K562 (cell line): Measurements from ENCODE around the gene STK4. TPM values are rescaled to one million over a fixed set of nuclear protein-coding genes. Genes with fewer than 3 reads are reported as not detected.

Source experiments
- ATAC-seq: fragments of 200-7000 bp; cut with Tn5 transposase; 3 replicates; pipeline ENCODE4 v1.9.1; 2020; ENCODE audit warnings: moderate library complexity
- BruUV-seq: library from RNA; stranded (reverse); fragments of 400-500 nt; replicated peaks from 2 replicates; lab custom pipeline; 2021; lab: Mats Ljungman, UMichigan
- CTCF ChIA-PET: fragments of 300-600 bp; formaldehyde crosslinking; extraction: SDS; loops from one replicate; lab custom pipeline; 2021; ENCODE audit warnings: low intra/inter-chr PET ratio; lab: Yijun Ruan, JAX
- POLR2A ChIA-PET: fragments of 300-600, 350-650 bp; sonication (Branson Sonifier 250); formaldehyde crosslinking; extraction: SDS; loops from one replicate; lab custom pipeline; 2021; ENCODE audit warnings: antibody characterized with exemption, inconsistent platforms; lab: Yijun Ruan, JAX
- DNase-seq, 4 experiments: peaks; one replicate each; pipeline versions ENCODE4 v3.0.0 to v3.0.0-alpha.2; 2011 to 2018; ENCODE audit warnings: low spot score in 3 of 4, mixed read lengths in 3 of 4; ENCODE audit errors: extremely low read depth in 1 of 4
- FAIRE-seq: peaks from 2 replicates; lab custom pipeline; 2011; peaks lifted over from hg19 to GRCh38; lab: Jason Lieb, UNC
- H2AFZ ChIP-seq: 2 replicates; pipeline ENCODE4 v1.6.0; 2011; ENCODE audit warnings: low read depth, low read length, control low read depth, inconsistent platforms
- H3K27ac ChIP-seq: fragments of 200-600 bp; 3 replicates; pipeline ENCODE4 v1.8.0; 2011; ENCODE audit warnings: low read depth, mild to moderate bottlenecking, control low read depth, inconsistent platforms, low read length, moderate library complexity, mixed read lengths; ENCODE audit errors: extremely low read depth
- H3K27me3 ChIP-seq, 2 experiments: fragments of 300-600 bp in 1 of 2; 2 replicates in 1 of 2; 3 replicates in 1 of 2; pipeline versions ENCODE4 v1.6.0 to v1.8.0; 2011; ENCODE audit warnings: inconsistent platforms in 2 of 2, low read length in 2 of 2, mild to moderate bottlenecking in 1 of 2, mixed read lengths in 1 of 2, moderate library complexity in 1 of 2; ENCODE audit not compliant: control insufficient read depth in 2 of 2, insufficient read depth in 2 of 2
- H3K36me3 ChIP-seq: fragments of 300-600 bp; 3 replicates; pipeline ENCODE4 v1.8.0; 2011; ENCODE audit warnings: mild to moderate bottlenecking, low read length, inconsistent platforms; ENCODE audit not compliant: control insufficient read depth, insufficient read depth
- H3K4me1 ChIP-seq, 2 experiments: fragments of 200-600 bp in 1 of 2; replicated peaks in 1 of 2; 2 replicates in 1 of 2; 3 replicates in 1 of 2; pipeline versions ENCODE4 v1.5.1 to v1.8.0; 2011; ENCODE audit warnings: inconsistent platforms in 2 of 2, low read length in 2 of 2, mild to moderate bottlenecking in 1 of 2, mixed read lengths in 1 of 2, moderate library complexity in 1 of 2; ENCODE audit not compliant: control insufficient read depth in 2 of 2, insufficient read depth in 2 of 2
- H3K4me2 ChIP-seq: 2 replicates; pipeline ENCODE4 v1.6.1; 2011; ENCODE audit warnings: low read length, control low read depth, inconsistent platforms, mixed read lengths; ENCODE audit not compliant: insufficient read depth
- H3K4me3 ChIP-seq: fragments of 200-600 bp; sonication (generic), shearing (Covaris generic); 2 replicates; pipeline ENCODE4 v1.5.1; 2016; ENCODE audit warnings: control low read depth, inconsistent platforms
- H3K79me2 ChIP-seq: fragments of 200-600 bp; 3 replicates; pipeline ENCODE4 v1.8.0; 2011; ENCODE audit warnings: low read length, inconsistent platforms; ENCODE audit not compliant: control insufficient read depth, insufficient read depth
- H3K9ac ChIP-seq, 2 experiments: 2 replicates each; pipeline versions ENCODE4 v1.6.0 to v1.6.1; 2011; ENCODE audit warnings: low read depth in 2 of 2, low read length in 2 of 2, control low read depth in 1 of 2, inconsistent platforms in 1 of 2, mild to moderate bottlenecking in 1 of 2, mixed read lengths in 1 of 2; ENCODE audit not compliant: insufficient read depth in 1 of 2
- H3K9me1 ChIP-seq: one replicate; pipeline ENCODE4 v1.6.0; 2011; ENCODE audit warnings: inconsistent platforms, mild to moderate bottlenecking, low read length, moderate library complexity; ENCODE audit not compliant: control insufficient read depth, insufficient read depth
- H3K9me3 ChIP-seq: replicated peaks from 2 replicates; pipeline ENCODE4 v1.5.1; 2011; ENCODE audit warnings: low read depth, low read length, inconsistent platforms; ENCODE audit not compliant: control insufficient read depth, insufficient read depth
- H4K20me1 ChIP-seq: replicated peaks from 2 replicates; pipeline ENCODE4 v1.6.1; 2011; ENCODE audit warnings: low read length, inconsistent platforms, mixed read lengths; ENCODE audit not compliant: control insufficient read depth, insufficient read depth
- CTBP1 ChIP-seq: fragments of 450-650 bp; IDR thresholded peaks from 2 replicates; pipeline ENCODE4 v1.6.1; 2016; ENCODE audit warnings: borderline replicate concordance
- DMBX1 ChIP-seq: fragments of 250-450 bp; sonication (Bioruptor Pico); IDR thresholded peaks from 2 replicates; pipeline ENCODE4 v1.8.0; 2022; ENCODE audit warnings: inconsistent platforms, mild to moderate bottlenecking, moderate library complexity, borderline replicate concordance
- ELK1 ChIP-seq: sonication (generic); formaldehyde crosslinking; IDR thresholded peaks from 2 replicates; pipeline ENCODE4 v1.8.1; 2022; ENCODE audit warnings: missing genetic modification reagents
- ETV6 ChIP-seq, 3 experiments: fragments of 150-350 bp in 1 of 3; sonication (generic) in 1 of 3; formaldehyde crosslinking in 1 of 3; IDR thresholded peaks; 2 replicates each; pipeline versions ENCODE4 v1.6.1 to v1.8.0; 2014 to 2022; ENCODE audit warnings: borderline replicate concordance in 2 of 3, low read depth in 2 of 3, antibody characterized with exemption in 1 of 3, low read length in 1 of 3, mild to moderate bottlenecking in 1 of 3, missing genetic modification reagents in 1 of 3
- GTF2F1 ChIP-seq: IDR thresholded peaks from 2 replicates; pipeline ENCODE4 v1.6.1; 2011; ENCODE audit warnings: low read depth, low read length, improper control_type of control experiment
- KDM2B ChIP-seq: fragments of 250-450 bp; sonication (Bioruptor Pico); IDR thresholded peaks from 2 replicates; pipeline ENCODE4 v1.8.0; 2021; ENCODE audit warnings: mild to moderate bottlenecking, moderate library complexity
- KDM5B ChIP-seq: fragments of 200-600 bp; sonication (generic); IDR thresholded peaks from 2 replicates; pipeline ENCODE4 v1.6.1; 2012; ENCODE audit warnings: low read depth, mild to moderate bottlenecking, moderate library complexity, low read length, control low read depth, inconsistent platforms; ENCODE audit not compliant: insufficient replicate concordance
- MEF2A ChIP-seq: IDR thresholded peaks from 2 replicates; pipeline ENCODE4 v1.6.1; 2011; ENCODE audit warnings: low read depth, mild to moderate bottlenecking, low read length, moderate library complexity; ENCODE audit not compliant: control insufficient read depth
- NRF1 ChIP-seq, 2 experiments: fragments of 450-650 bp; IDR thresholded peaks in 1 of 2; conservative IDR thresholded peaks in 1 of 2; 2 replicates each; pipeline ENCODE4 v1.6.1; 2014; ENCODE audit warnings: mild to moderate bottlenecking in 2 of 2
- PBX2 ChIP-seq, 2 experiments: IDR thresholded peaks in 1 of 2; conservative IDR thresholded peaks in 1 of 2; 2 replicates each; pipeline ENCODE4 v1.6.1; 2016; ENCODE audit warnings: low read depth in 2 of 2, mild to moderate bottlenecking in 1 of 2, missing compliant biosample characterization in 1 of 2, missing genetic modification characterization in 1 of 2, moderate library complexity in 1 of 2
- SIX5 ChIP-seq, 2 experiments: IDR thresholded peaks; 2 replicates each; pipeline ENCODE4 v1.6.1; 2011; ENCODE audit warnings: low read length in 2 of 2, borderline replicate concordance in 1 of 2, low read depth in 1 of 2, mild to moderate bottlenecking in 1 of 2, moderate library complexity in 1 of 2; ENCODE audit not compliant: insufficient read depth in 1 of 2
- TOE1 ChIP-seq, 2 experiments: fragments of 450-650 bp in 1 of 2; sonication (generic) in 1 of 2; formaldehyde crosslinking in 1 of 2; IDR thresholded peaks; 2 replicates each; pipeline versions ENCODE4 v1.7.1 to v1.8.0; 2016 to 2022; ENCODE audit warnings: borderline replicate concordance in 2 of 2, mild to moderate bottlenecking in 2 of 2, antibody characterized with exemption in 1 of 2, inconsistent platforms in 1 of 2, low read depth in 1 of 2, missing genetic modification reagents in 1 of 2, moderate library complexity in 1 of 2
- ZBTB17 ChIP-seq: fragments of 450-650 bp; formaldehyde crosslinking; IDR thresholded peaks from 2 replicates; pipeline ENCODE4 v1.4.0; 2020; ENCODE audit warnings: mild to moderate bottlenecking
- ZNF121 ChIP-seq: sonication (generic); formaldehyde crosslinking; conservative IDR thresholded peaks from 2 replicates; pipeline ENCODE4 v1.8.0; 2022; ENCODE audit warnings: missing genetic modification reagents
- ZNF124 ChIP-seq: sonication (generic); formaldehyde crosslinking; IDR thresholded peaks from 2 replicates; pipeline ENCODE4 v1.8.1; 2022; ENCODE audit warnings: missing genetic modification reagents
- ZNF165 ChIP-seq: fragments of 250-450 bp; sonication (Bioruptor Pico); IDR thresholded peaks from 2 replicates; pipeline ENCODE4 v1.4.0; 2020; ENCODE audit warnings: borderline replicate concordance
- WGBS: fragments of 100-300 bp; shearing (Covaris generic); methylation state at CpG from one replicate; pipeline ENCODE4 v1.1.6; 2016; ENCODE audit warnings: low coverage, mixed read lengths; ENCODE audit not compliant: insufficient coverage; ENCODE audit errors: missing lambda C conversion rate; 5-methylcytosine and 5-hydroxymethylcytosine counted together
- in situ Hi-C: fragments of 300-500 bp; cut with MboI; formaldehyde crosslinking; loops from 4 replicates; pipeline ENCODE4 v1.15.0; 2018; ENCODE audit warnings: inconsistent platforms, mixed read lengths
- intact Hi-C: fragments of 100-400 bp; cut with micrococcal nuclease; formaldehyde crosslinking; loops from 2 replicates; pipeline ENCODE4 v1.14.2; 2022
- polyA plus RNA-seq, 8 experiments: library from polyadenylated mRNA; depleted of rRNA in 4 of 8; stranded (reverse) in 5 of 8; unstranded in 3 of 8; fragments of >200 nt; fragmentation: Nextera tagmentation in 2 of 8; fragmentation: Illumina TruSeq in 1 of 8; extraction: Ambion mirVana in 2 of 8; extraction: Trizol in 1 of 8; gene quantifications; 2 replicates each; pipeline versions ENCODE4 v1.2.1 to v1.2.3, GENCODE V29; 2011 to 2014; ENCODE audit warnings: inconsistent platforms in 1 of 8, missing spikeins in 1 of 8
- total RNA-seq, 7 experiments: library from RNA; depleted of rRNA in 6 of 7; stranded (reverse); fragments of >200 nt in 6 of 7; fragmentation: Illumina TruSeq in 2 of 7; extraction: Trizol in 2 of 7; gene quantifications; 2 replicates each; pipeline versions ENCODE4 v1.2.1 to v1.2.3, GENCODE V29; 2011 to 2021; ENCODE audit warnings: low replicate concordance in 1 of 7

Gene STK4
- total and polyA plus RNA-seq, 9 of the 15 experiments (the other 6 are each of a cell fraction or from before 2014, with no cell fraction given): 11.9 to 30.6 (median 22.2) TPM

GRCh38 chr20:45092898-45093297, 126.6 kb downstream of the STK4 start:
- H3K4me2 ChIP-seq: no peak overlapping the region
- H3K27me3 ChIP-seq: peaks cover 0 to 8% of the 10 kb centered on the region in 2 experiments; a peak in 1 of 5 replicates
- H3K4me1 ChIP-seq: peaks cover 0 to 5% of the 10 kb centered on the region in 2 experiments; a peak in 1 of 5 replicates
- no peak for DNase-seq
- no peaks in the 10 kb centered on the region for H3K36me3 ChIP-seq
- H3K9ac ChIP-seq: no peak overlapping the region
- no peaks in the 10 kb centered on the region for H3K9me1 ChIP-seq
- BruUV-seq: no TSS peak
- POLR2A ChIA-PET: interaction anchor here (0.7 to 1.3 kb wide), 3 partner anchors 21 to 886 kb away, joined by 3 to 6 read pairs (median 4); no protein-coding TSS in a partner anchor
- no peak overlapping the region for H2AFZ ChIP-seq
- FAIRE-seq: no peak
- CTCF ChIA-PET: no interaction called here
- no peaks in the 10 kb centered on the region for H3K9me3 ChIP-seq
- no peaks in the 10 kb centered on the region for H3K79me2 ChIP-seq
- intact Hi-C loops (loop anchor here (10.0 kb wide), 1 partner anchor 178 kb away; the partner anchor contains the start of gene PABPC1L), in situ Hi-C loops (no loop called here)
- 34% methylated on average over 7 of the region's 7 CpGs for WGBS
- H3K27ac ChIP-seq: no peak overlapping the region
- H4K20me1 ChIP-seq: no peaks in the 10 kb centered on the region
- ATAC-seq: no peak
- no peak overlapping the region for H3K4me3 ChIP-seq
- TF ChIP-seq ETV6 (IDR thresholded peaks at IDR 0.05; ENCODE audit: borderline replicate concordance in 1 of 2, low read depth in 2 of 2, low read length in 1 of 2): no peak
- TF ChIP-seq ETV6 (CRISPR knock-in tag; IDR thresholded peaks at IDR 0.05; ENCODE audit: borderline replicate concordance): no peak
- no peak for TF ChIP-seq CTBP1
- TF ChIP-seq SIX5 (IDR thresholded peaks at IDR 0.05; ENCODE audit: borderline replicate concordance in 1 of 2, insufficient read depth in 1 of 2, low read depth in 1 of 2, low read length in 2 of 2): no peak
- TF ChIP-seq MEF2A: no peak
- TF ChIP-seq ELK1 (CRISPR knock-in tag): no peak
- TF ChIP-seq KDM5B: no peak
- TF ChIP-seq NRF1 (conservative IDR thresholded peaks at IDR 0.05 in 1 of 2, IDR thresholded peaks at IDR 0.05 in 1 of 2): no peak
- no peak for TF ChIP-seq DMBX1
- TF ChIP-seq ZNF124 (CRISPR knock-in tag): no peak
- no peak for TF ChIP-seq ZNF165 (CRISPR knock-in tag)
- no peak for TF ChIP-seq KDM2B (CRISPR knock-in tag)
- TF ChIP-seq PBX2 (CRISPR knock-in tag; IDR thresholded peaks at IDR 0.05; ENCODE audit: low read depth): no peak
- no peak for TF ChIP-seq PBX2 (tag; conservative IDR thresholded peaks at IDR 0.05; ENCODE audit: low read depth)
- TF ChIP-seq ZBTB17 (CRISPR knock-in tag): no peak
- no peak for TF ChIP-seq ZNF121 (CRISPR knock-in tag)
- TF ChIP-seq GTF2F1: no peak
- TF ChIP-seq TOE1 (IDR thresholded peaks at IDR 0.05; ENCODE audit: borderline replicate concordance): no peak
- TF ChIP-seq TOE1 (CRISPR knock-in tag; IDR thresholded peaks at IDR 0.05; ENCODE audit: borderline replicate concordance, low read depth): no peak
